HG03354 (cell line): Measurements from ENCODE around the gene GRK5.
"Not testable (repeated sequence)": the region's sequence is repeated elsewhere in the genome, so short reads cannot be mapped to it uniquely, and the experiment has no call there.

Source experiments
- ATAC-seq: cut with Tn5 transposase; IDR thresholded peaks from one replicate; pipeline ENCODE4 v1.9.1; 2021; ENCODE audit warnings: mild to moderate bottlenecking; ENCODE audit not compliant: unreplicated experiment, poor library complexity, severe bottlenecking

Gene GRK5

GRCh38 chr10:119455609-119456434 lies 248.5 kb downstream of the GRK5 start:
- ATAC-seq: no peak

- no peak for ATAC-seq
Observed at GRCh38 chr10:119456435-119456810, 249.1 kb downstream of the GRK5 start.

- no peak for ATAC-seq
Observed at GRCh38 chr10:119457966-119458766, 250.8 kb downstream of the GRK5 start.

- no peak for ATAC-seq
Observed at GRCh38 chr10:119459681-119460340, 252.4 kb downstream of the GRK5 start.

- ATAC-seq: no peak
Observed at GRCh38 chr10:119460369-119461195, 253.2 kb downstream of the GRK5 start.

- ATAC-seq: peak; percentile 67
Observed at GRCh38 chr10:119461380-119461779, 254.0 kb downstream of the GRK5 start.

- peak; percentile 62 for ATAC-seq
Observed at GRCh38 chr10:119461923-119462322, 254.6 kb downstream of the GRK5 start.

- no peak for ATAC-seq
Observed at GRCh38 chr10:119462773-119463172, 255.4 kb downstream of the GRK5 start.

GRCh38 chr10:119463195-119463594 lies 255.8 kb downstream of the GRK5 start:
- not testable (repeated sequence) for ATAC-seq

- ATAC-seq: no peak
Observed at GRCh38 chr10:119465085-119465484, 257.7 kb downstream of the GRK5 start.

- no peak for ATAC-seq
Observed at GRCh38 chr10:119466076-119466475, 258.7 kb downstream of the GRK5 start.

GRCh38 chr10:119466655-119467054 lies 259.3 kb downstream of the GRK5 start:
- no peak for ATAC-seq

- ATAC-seq: no peak
Observed at GRCh38 chr10:119468542-119469324, 261.4 kb downstream of the GRK5 start.

GRCh38 chr10:119469325-119469707 lies 261.9 kb downstream of the GRK5 start:
- ATAC-seq: no peak

GRCh38 chr10:119469846-119470245 lies 262.5 kb downstream of the GRK5 start:
- ATAC-seq: no peak

GRCh38 chr10:119470920-119471702 lies 263.7 kb downstream of the GRK5 start:
- ATAC-seq: no peak

- ATAC-seq: no peak
Observed at GRCh38 chr10:119473771-119474170, 266.4 kb downstream of the GRK5 start.

GRCh38 chr10:119474606-119475005 lies 267.2 kb downstream of the GRK5 start:
- no peak for ATAC-seq
